Measurements from ENCODE around the gene EFCAB12. TPM values are rescaled to one million over a fixed set of nuclear protein-coding genes. Genes with fewer than 3 reads are reported as not detected.

EFCAB12 gene
- total and polyA plus RNA-seq, 2 of the 8 experiments (the other 6 are each of a cell fraction or from before 2014, with no cell fraction given), result 0.60 to 0.99 TPM

- TF ChIP-seq CHD7 (IDR thresholded peaks at IDR 0.05; ENCODE audit: insufficient replicate concordance, low read length), result no peak
- no peak for TF ChIP-seq RXRA (IDR thresholded peaks at IDR 0.05; ENCODE audit: insufficient read depth, low read depth, low read length)
- TF ChIP-seq MAX (IDR thresholded peaks at IDR 0.05), result no peak
- TF ChIP-seq CBX8 (IDR thresholded peaks at IDR 0.05; ENCODE audit: borderline replicate concordance, low read depth, low read length), result no peak
- TF ChIP-seq KDM1A (IDR thresholded peaks at IDR 0.05; ENCODE audit: borderline replicate concordance, low read length), result no peak
- TF ChIP-seq JUN (IDR thresholded peaks at IDR 0.05; ENCODE audit: low read depth, low read length), result no peak
- TF ChIP-seq POU5F1 (IDR thresholded peaks at IDR 0.05; ENCODE audit: low read depth, low read length), result no peak
- TF ChIP-seq SRF (IDR thresholded peaks at IDR 0.05; ENCODE audit: low read depth, low read length), result no peak
- no peak for TF ChIP-seq ZNF274 (IDR thresholded peaks at IDR 0.05; ENCODE audit: borderline replicate concordance, extremely low read depth, low read length)
- TF ChIP-seq RFX5 (IDR thresholded peaks at IDR 0.05; ENCODE audit: borderline replicate concordance, low read depth, low read length), result no peak
- TF ChIP-seq CHD2 (IDR thresholded peaks at IDR 0.05; ENCODE audit: low read length), result no peak
These were observed 4.1 kb downstream of the EFCAB12 start (continued) for GRCh38 chr3:129424185-129424841.

Data from H1 (cell line).